ENCODE measurements around the gene CHCHD1.

CHCHD1 gene

GRCh38 chr10:73816917-73817729, 35.3 kb downstream of the CHCHD1 start:
- DNase-seq (ENCODE audit: low read depth): no peak

GRCh38 chr10:73817826-73818225, 36.0 kb downstream of the CHCHD1 start:
- no peak for DNase-seq (ENCODE audit: low read depth)
- no peak overlapping the region for H3K4me3 ChIP-seq (ENCODE audit: control insufficient read depth, low read depth, low read length)
- TF ChIP-seq, protein P1, sequence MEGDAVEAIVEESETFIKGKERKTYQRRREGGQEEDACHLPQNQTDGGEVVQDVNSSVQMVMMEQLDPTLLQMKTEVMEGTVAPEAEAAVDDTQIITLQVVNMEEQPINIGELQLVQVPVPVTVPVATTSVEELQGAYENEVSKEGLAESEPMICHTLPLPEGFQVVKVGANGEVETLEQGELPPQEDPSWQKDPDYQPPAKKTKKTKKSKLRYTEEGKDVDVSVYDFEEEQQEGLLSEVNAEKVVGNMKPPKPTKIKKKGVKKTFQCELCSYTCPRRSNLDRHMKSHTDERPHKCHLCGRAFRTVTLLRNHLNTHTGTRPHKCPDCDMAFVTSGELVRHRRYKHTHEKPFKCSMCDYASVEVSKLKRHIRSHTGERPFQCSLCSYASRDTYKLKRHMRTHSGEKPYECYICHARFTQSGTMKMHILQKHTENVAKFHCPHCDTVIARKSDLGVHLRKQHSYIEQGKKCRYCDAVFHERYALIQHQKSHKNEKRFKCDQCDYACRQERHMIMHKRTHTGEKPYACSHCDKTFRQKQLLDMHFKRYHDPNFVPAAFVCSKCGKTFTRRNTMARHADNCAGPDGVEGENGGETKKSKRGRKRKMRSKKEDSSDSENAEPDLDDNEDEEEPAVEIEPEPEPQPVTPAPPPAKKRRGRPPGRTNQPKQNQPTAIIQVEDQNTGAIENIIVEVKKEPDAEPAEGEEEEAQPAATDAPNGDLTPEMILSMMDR (IDR thresholded peaks at IDR 0.05; ENCODE audit: control insufficient read depth, insufficient read depth, low read depth, low read length, missing control alignments): no peak

More at GRCh38 chr10:73816917-73817729, 35.3 kb downstream of the CHCHD1 start:
- TF ChIP-seq, protein P1 (IDR thresholded peaks at IDR 0.05; ENCODE audit: control insufficient read depth, insufficient read depth, low read depth, low read length, missing control alignments): no peak
- H3K4me3 ChIP-seq (ENCODE audit: control insufficient read depth, low read depth, low read length): no peak overlapping the region

GRCh38 chr10:73818402-73818801, 36.6 kb downstream of the CHCHD1 start:
- H3K4me3 ChIP-seq (ENCODE audit: control insufficient read depth, low read depth, low read length): no peak overlapping the region
- no peak for DNase-seq (ENCODE audit: low read depth)
- TF ChIP-seq, protein P1 (IDR thresholded peaks at IDR 0.05; ENCODE audit: control insufficient read depth, insufficient read depth, low read depth, low read length, missing control alignments): peak; percentile 0

- DNase-seq (ENCODE audit: low read depth): no peak
- H3K4me3 ChIP-seq (ENCODE audit: control insufficient read depth, low read depth, low read length): no peak overlapping the region
- TF ChIP-seq, protein P1 (IDR thresholded peaks at IDR 0.05; ENCODE audit: control insufficient read depth, insufficient read depth, low read depth, low read length, missing control alignments): no peak
Observed at GRCh38 chr10:73819081-73819480, 37.2 kb downstream of the CHCHD1 start.

- TF ChIP-seq, protein P1 (IDR thresholded peaks at IDR 0.05; ENCODE audit: control insufficient read depth, insufficient read depth, low read depth, low read length, missing control alignments): no peak
- no peak for DNase-seq (ENCODE audit: low read depth)
- no peak overlapping the region for H3K4me3 ChIP-seq (ENCODE audit: control insufficient read depth, low read depth, low read length)
Observed at GRCh38 chr10:73819513-73820093, 37.8 kb downstream of the CHCHD1 start.

DNA sequence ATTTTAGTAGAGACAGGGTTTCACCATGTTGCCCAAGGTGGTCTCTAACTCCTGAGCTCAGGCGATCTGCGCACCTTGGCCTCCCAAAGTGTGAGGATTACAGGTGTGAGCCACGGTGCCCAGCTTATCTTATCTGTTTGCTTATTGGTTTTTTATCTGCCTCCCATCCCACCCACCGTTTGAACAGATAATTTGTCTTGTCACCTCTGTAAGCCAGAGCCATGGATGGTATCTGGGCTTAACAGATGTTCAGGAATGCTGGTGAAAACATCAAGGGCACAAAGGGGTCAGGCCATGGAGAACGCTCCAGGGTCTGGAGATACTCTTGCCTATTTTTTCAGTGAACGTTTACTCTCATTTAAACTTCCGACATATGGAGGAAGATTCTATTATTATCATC, 41.5 kb downstream of the CHCHD1 start:
- no peak for DNase-seq (ENCODE audit: low read depth)
- TF ChIP-seq, protein P1 (IDR thresholded peaks at IDR 0.05; ENCODE audit: control insufficient read depth, insufficient read depth, low read depth, low read length, missing control alignments): no peak
- no peak overlapping the region for H3K4me3 ChIP-seq (ENCODE audit: control insufficient read depth, low read depth, low read length)
